ENCODE measurements around the gene NOXRED1.

Gene NOXRED1

DNA sequence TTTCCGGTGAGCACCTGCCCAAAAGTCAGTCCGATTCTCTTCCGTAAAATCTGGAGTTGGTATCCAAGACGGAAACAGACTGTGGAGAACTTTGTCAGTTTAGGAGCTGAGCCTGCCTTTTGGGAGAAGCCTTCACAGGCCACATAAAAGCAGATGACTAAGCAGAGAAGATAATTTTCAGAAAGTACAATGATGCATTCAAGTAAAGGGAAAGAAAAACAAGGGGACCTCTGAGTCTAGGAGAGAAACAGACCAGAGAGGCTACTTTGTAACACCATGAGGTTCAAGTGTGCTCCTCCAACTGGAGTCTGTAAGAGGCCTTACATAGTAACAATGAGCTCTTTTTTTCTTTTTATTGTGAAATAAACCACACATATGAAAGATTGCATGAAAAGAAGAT, 67.5 kb downstream of the NOXRED1 start:
- no peak for ATAC-seq
- TF ChIP-seq, protein P1, sequence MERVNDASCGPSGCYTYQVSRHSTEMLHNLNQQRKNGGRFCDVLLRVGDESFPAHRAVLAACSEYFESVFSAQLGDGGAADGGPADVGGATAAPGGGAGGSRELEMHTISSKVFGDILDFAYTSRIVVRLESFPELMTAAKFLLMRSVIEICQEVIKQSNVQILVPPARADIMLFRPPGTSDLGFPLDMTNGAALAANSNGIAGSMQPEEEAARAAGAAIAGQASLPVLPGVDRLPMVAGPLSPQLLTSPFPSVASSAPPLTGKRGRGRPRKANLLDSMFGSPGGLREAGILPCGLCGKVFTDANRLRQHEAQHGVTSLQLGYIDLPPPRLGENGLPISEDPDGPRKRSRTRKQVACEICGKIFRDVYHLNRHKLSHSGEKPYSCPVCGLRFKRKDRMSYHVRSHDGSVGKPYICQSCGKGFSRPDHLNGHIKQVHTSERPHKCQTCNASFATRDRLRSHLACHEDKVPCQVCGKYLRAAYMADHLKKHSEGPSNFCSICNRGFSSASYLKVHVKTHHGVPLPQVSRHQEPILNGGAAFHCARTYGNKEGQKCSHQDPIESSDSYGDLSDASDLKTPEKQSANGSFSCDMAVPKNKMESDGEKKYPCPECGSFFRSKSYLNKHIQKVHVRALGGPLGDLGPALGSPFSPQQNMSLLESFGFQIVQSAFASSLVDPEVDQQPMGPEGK (CRISPR knock-in tag; IDR thresholded peaks at IDR 0.05; ENCODE audit: borderline replicate concordance) = no peak
- TF ChIP-seq, protein P2, sequence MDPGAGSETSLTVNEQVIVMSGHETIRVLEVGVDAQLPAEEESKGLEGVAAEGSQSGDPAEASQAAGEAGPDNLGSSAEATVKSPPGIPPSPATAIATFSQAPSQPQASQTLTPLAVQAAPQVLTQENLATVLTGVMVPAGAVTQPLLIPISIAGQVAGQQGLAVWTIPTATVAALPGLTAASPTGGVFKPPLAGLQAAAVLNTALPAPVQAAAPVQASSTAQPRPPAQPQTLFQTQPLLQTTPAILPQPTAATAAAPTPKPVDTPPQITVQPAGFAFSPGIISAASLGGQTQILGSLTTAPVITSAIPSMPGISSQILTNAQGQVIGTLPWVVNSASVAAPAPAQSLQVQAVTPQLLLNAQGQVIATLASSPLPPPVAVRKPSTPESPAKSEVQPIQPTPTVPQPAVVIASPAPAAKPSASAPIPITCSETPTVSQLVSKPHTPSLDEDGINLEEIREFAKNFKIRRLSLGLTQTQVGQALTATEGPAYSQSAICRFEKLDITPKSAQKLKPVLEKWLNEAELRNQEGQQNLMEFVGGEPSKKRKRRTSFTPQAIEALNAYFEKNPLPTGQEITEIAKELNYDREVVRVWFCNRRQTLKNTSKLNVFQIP (CRISPR knock-in tag; IDR thresholded peaks at IDR 0.05; ENCODE audit: borderline replicate concordance, low read depth) = no peak
- TF ChIP-seq ESRRG (CRISPR knock-in tag; IDR thresholded peaks at IDR 0.05) = no peak
- no peak for TF ChIP-seq ISL1 (CRISPR knock-in tag; IDR thresholded peaks at IDR 0.05)
- no peak for TF ChIP-seq ZFP30 (CRISPR knock-in tag; IDR thresholded peaks at IDR 0.05)
- TF ChIP-seq, protein P3, sequence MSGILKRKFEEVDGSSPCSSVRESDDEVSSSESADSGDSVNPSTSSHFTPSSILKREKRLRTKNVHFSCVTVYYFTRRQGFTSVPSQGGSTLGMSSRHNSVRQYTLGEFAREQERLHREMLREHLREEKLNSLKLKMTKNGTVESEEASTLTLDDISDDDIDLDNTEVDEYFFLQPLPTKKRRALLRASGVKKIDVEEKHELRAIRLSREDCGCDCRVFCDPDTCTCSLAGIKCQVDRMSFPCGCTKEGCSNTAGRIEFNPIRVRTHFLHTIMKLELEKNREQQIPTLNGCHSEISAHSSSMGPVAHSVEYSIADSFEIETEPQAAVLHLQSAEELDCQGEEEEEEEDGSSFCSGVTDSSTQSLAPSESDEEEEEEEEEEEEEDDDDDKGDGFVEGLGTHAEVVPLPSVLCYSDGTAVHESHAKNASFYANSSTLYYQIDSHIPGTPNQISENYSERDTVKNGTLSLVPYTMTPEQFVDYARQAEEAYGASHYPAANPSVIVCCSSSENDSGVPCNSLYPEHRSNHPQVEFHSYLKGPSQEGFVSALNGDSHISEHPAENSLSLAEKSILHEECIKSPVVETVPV (CRISPR knock-in tag; IDR thresholded peaks at IDR 0.05) = no peak
- TF ChIP-seq PPARA (CRISPR knock-in tag; IDR thresholded peaks at IDR 0.05; ENCODE audit: borderline replicate concordance) = no peak
- no peak for TF ChIP-seq BACH2 (CRISPR knock-in tag; IDR thresholded peaks at IDR 0.05; ENCODE audit: borderline replicate concordance)
- TF ChIP-seq ZFP3 (CRISPR knock-in tag; IDR thresholded peaks at IDR 0.05) = no peak
- no peak for TF ChIP-seq CSDC2 (CRISPR knock-in tag; IDR thresholded peaks at IDR 0.05)
- no peak for TF ChIP-seq SNAI2 (CRISPR knock-in tag; IDR thresholded peaks at IDR 0.05)
- no peak for TF ChIP-seq ZC3H10 (CRISPR knock-in tag; IDR thresholded peaks at IDR 0.05)
- no peak for TF ChIP-seq CREB5 (CRISPR knock-in tag; IDR thresholded peaks at IDR 0.05; ENCODE audit: low read depth)
- TF ChIP-seq TCF4 (CRISPR knock-in tag; IDR thresholded peaks at IDR 0.05; ENCODE audit: borderline replicate concordance) = no peak
- TF ChIP-seq ZNF565 (CRISPR knock-in tag; conservative IDR thresholded peaks at IDR 0.05; ENCODE audit: low read depth) = no peak
- no peak for TF ChIP-seq GLIS3 (CRISPR knock-in tag; IDR thresholded peaks at IDR 0.05)

DNA sequence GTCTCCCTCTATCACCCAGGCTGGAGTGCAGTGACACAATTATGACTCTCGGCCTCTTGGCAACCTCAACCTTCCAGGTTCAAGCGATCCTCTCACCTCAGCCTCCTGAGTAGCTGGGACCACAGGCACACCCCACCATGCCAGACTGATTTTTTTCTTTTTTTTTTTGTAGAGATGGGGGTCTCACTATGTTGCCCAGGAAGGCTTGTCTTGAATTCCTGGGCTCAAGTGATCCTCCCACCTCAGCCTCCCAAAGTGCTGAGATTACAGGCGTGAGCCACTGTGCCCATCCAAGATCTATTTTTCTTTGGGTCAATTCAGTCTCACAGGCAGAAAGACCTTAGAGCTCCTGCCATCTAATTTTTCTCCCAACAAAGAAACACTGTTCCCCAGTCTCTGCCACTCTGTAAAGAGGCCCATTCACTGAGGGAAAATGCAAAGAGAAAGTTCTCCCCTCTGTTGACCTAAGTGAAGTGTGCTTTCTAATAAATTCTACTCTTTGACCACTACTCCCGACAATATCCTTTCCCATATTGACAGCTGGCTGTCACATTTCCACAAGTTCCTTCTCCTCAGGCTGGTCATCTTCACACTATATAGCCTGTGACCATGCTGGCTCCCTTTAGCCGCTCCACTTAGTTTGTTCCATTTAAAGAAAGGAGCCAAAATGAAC, 69.7 kb downstream of the NOXRED1 start:
- TF ChIP-seq ZFP3 (CRISPR knock-in tag; IDR thresholded peaks at IDR 0.05) = no peak
- TF ChIP-seq CSDC2 (CRISPR knock-in tag; IDR thresholded peaks at IDR 0.05) = no peak
- no peak for TF ChIP-seq ZFP30 (CRISPR knock-in tag; IDR thresholded peaks at IDR 0.05)
- no peak for TF ChIP-seq ZC3H10 (CRISPR knock-in tag; IDR thresholded peaks at IDR 0.05)
- no peak for TF ChIP-seq SNAI2 (CRISPR knock-in tag; IDR thresholded peaks at IDR 0.05)
- ATAC-seq = no peak

DNA sequence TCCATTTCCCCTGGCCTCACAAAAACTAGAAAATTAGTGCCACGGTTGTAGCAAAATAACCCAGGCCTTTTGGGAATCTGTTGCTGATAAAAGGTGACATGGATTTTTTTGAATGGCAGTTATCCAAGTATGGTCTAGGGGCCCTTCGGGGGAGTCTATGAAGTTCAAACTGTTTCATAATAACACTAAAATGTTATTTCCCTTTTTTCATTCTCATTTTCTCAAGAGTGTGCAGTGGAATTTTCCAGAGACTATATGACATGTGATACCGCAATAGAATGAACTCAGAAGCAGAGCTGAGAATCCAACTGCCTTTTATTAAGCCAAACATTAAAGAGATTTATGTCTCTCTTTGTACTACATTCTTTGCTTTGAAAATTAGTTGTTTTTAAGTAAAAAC, 75.6 kb downstream of the NOXRED1 start:
- ATAC-seq = no peak
- no peak for TF ChIP-seq OSR1 (CRISPR knock-in tag; IDR thresholded peaks at IDR 0.05)
- TF ChIP-seq RARB (CRISPR knock-in tag; IDR thresholded peaks at IDR 0.05) = no peak
- TF ChIP-seq SNAI2 (CRISPR knock-in tag; IDR thresholded peaks at IDR 0.05) = no peak
- TF ChIP-seq CREB5 (CRISPR knock-in tag; IDR thresholded peaks at IDR 0.05; ENCODE audit: low read depth) = no peak

- no peak for ATAC-seq
- TF ChIP-seq, protein P4, sequence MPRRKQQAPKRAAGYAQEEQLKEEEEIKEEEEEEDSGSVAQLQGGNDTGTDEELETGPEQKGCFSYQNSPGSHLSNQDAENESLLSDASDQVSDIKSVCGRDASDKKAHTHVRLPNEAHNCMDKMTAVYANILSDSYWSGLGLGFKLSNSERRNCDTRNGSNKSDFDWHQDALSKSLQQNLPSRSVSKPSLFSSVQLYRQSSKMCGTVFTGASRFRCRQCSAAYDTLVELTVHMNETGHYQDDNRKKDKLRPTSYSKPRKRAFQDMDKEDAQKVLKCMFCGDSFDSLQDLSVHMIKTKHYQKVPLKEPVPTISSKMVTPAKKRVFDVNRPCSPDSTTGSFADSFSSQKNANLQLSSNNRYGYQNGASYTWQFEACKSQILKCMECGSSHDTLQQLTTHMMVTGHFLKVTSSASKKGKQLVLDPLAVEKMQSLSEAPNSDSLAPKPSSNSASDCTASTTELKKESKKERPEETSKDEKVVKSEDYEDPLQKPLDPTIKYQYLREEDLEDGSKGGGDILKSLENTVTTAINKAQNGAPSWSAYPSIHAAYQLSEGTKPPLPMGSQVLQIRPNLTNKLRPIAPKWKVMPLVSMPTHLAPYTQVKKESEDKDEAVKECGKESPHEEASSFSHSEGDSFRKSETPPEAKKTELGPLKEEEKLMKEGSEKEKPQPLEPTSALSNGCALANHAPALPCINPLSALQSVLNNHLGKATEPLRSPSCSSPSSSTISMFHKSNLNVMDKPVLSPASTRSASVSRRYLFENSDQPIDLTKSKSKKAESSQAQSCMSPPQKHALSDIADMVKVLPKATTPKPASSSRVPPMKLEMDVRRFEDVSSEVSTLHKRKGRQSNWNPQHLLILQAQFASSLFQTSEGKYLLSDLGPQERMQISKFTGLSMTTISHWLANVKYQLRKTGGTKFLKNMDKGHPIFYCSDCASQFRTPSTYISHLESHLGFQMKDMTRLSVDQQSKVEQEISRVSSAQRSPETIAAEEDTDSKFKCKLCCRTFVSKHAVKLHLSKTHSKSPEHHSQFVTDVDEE (CRISPR knock-in tag; IDR thresholded peaks at IDR 0.05) = no peak
- TF ChIP-seq GLIS3 (CRISPR knock-in tag; IDR thresholded peaks at IDR 0.05) = no peak
- TF ChIP-seq RARB (CRISPR knock-in tag; IDR thresholded peaks at IDR 0.05) = no peak
- no peak for TF ChIP-seq CREB5 (CRISPR knock-in tag; IDR thresholded peaks at IDR 0.05; ENCODE audit: low read depth)
- no peak for TF ChIP-seq TOX (CRISPR knock-in tag; IDR thresholded peaks at IDR 0.05; ENCODE audit: borderline replicate concordance)
- TF ChIP-seq ZFP3 (CRISPR knock-in tag; IDR thresholded peaks at IDR 0.05) = no peak
- no peak for TF ChIP-seq ZC3H10 (CRISPR knock-in tag; IDR thresholded peaks at IDR 0.05)
- no peak for TF ChIP-seq ISL1 (CRISPR knock-in tag; IDR thresholded peaks at IDR 0.05)
- no peak for TF ChIP-seq SNAI2 (CRISPR knock-in tag; IDR thresholded peaks at IDR 0.05)
- no peak for TF ChIP-seq PPARA (CRISPR knock-in tag; IDR thresholded peaks at IDR 0.05; ENCODE audit: borderline replicate concordance)
- TF ChIP-seq, protein P2 (CRISPR knock-in tag; IDR thresholded peaks at IDR 0.05; ENCODE audit: borderline replicate concordance, low read depth) = no peak
- no peak for TF ChIP-seq OSR1 (CRISPR knock-in tag; IDR thresholded peaks at IDR 0.05)
- TF ChIP-seq TCF4 (CRISPR knock-in tag; IDR thresholded peaks at IDR 0.05; ENCODE audit: borderline replicate concordance) = no peak
These were observed 76.8 kb downstream of the NOXRED1 start for GRCh38 chr14:77346495-77346894.

Data from SK-N-SH treated with all-trans-retinoic acid at 6 μM for 48 hours (cell line).